T-helper 17 cell (primary cell): Measurements from ENCODE around the gene TIGAR. TPM values are rescaled to one million over a fixed set of nuclear protein-coding genes. Genes with fewer than 3 reads are reported as not detected.

Source experiments
- ATAC-seq: fragments of 150-1000 bp; cut with Tn5 transposase; 2 replicates; pipeline ENCODE4 v1.10.0; 2021; ENCODE audit warnings: mild to moderate bottlenecking, moderate library complexity
- DNase-seq, 3 donors: peaks; one replicate each; pipeline versions ENCODE4 v3.0.0 to v3.0.0-alpha.2; 2020 to 2021
- H3K9me3 ChIP-seq: one replicate; pipeline ENCODE4 v1.7.0; 2013; ENCODE audit warnings: low read length, mild to moderate bottlenecking; ENCODE audit not compliant: control insufficient read depth, poor library complexity, severe bottlenecking
- H3K27ac Mint-ChIP-seq: one replicate; pipeline ENCODE4 v1.8.0; 2022; ENCODE audit warnings: mild to moderate bottlenecking, moderate library complexity, mixed read lengths
- H3K27me3 Mint-ChIP-seq: one replicate; pipeline ENCODE4 v1.8.0; 2022; ENCODE audit warnings: mixed read lengths
- H3K36me3 Mint-ChIP-seq: one replicate; pipeline ENCODE4 v1.8.0; 2022; ENCODE audit warnings: low read depth, mixed read lengths
- H3K4me1 Mint-ChIP-seq: one replicate; pipeline ENCODE4 v1.8.0; 2022; ENCODE audit warnings: mild to moderate bottlenecking, mixed read lengths
- H3K4me3 Mint-ChIP-seq: one replicate; pipeline ENCODE4 v1.8.0; 2022; ENCODE audit warnings: mild to moderate bottlenecking, moderate library complexity, mixed read lengths
- total RNA-seq, 4 donors: library from RNA in 2 of 4; stranded (reverse) in 2 of 4; gene quantifications; one replicate each; pipeline ENCODE4 v1.2.3 and lab custom pipeline; 2022 to 2026

TIGAR gene
- total RNA-seq (10 to 100 TPM in 1 of 2 donors, 1 to 10 TPM in 1; 7.8 to 10.7 TPM), total RNA-seq (lab: John Stamatoyannopoulos, UW) (7.6 to 13.4 reads per million in 2 donors)

GRCh38 chr12:4320853-4321701 lies at the start of gene TIGAR:
TSS of gene TIGAR (plus strand) at chr12:4321213. CDS start at chr12:4321272, 59 bp downstream.
- no peaks in the 10 kb centered on the region for H3K9me3 ChIP-seq
- peaks cover 28% of the 10 kb centered on the region for H3K4me1 Mint-ChIP-seq
- peak within 1 kb of the TSS; percentile 95 for H3K4me3 Mint-ChIP-seq
- H3K36me3 Mint-ChIP-seq = no peaks in the 10 kb centered on the region
- no peaks in the 10 kb centered on the region for H3K27me3 Mint-ChIP-seq
- DNase-seq = peak; percentile 87 to 94 (median 90)
- peak; percentile 97 for ATAC-seq
- peak within 1 kb of the TSS; percentile 96 for H3K27ac Mint-ChIP-seq

DNA sequence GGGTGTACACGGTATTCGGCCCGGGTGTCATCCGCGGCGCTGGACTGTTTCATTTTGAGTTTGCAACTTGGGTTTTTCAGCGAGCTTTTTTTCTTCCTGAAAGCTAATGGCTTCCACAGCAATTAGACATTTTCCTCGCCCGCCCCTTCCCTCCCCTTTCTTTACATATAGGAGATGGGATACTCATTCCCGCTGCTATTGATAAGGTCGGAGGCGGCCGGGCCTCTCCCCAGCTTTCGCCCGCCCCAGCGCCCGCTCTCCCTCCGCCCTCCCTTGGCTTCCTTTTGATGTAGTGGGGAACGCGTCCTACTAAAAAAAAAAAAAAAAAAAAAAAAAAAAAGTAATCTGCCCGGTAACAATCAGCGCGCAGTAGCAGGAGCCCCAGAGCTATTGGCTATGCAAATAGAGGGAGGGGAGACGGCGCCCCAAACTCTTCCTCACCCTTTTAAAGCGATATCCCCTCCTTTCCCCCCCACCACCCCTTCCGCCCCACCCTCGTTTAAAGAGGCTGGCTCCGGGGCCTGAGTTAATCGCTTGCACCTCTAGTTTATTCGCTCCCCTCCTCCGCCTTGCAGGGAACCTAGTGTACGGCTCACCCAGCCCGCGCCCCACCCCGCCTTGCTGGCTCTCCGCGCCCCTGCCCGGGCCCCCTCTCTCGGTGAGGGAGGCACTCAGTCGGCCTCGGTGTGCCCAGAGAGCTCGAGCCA lies 49.1 kb upstream of the TIGAR start:
- no peaks in the 10 kb centered on the region for H3K9me3 ChIP-seq
- ATAC-seq (peak; percentile 70), DNase-seq (peak; percentile 64 to 85 (median 67))
- H3K27me3 Mint-ChIP-seq = peaks cover 5% of the 10 kb centered on the region
- H3K36me3 Mint-ChIP-seq = peaks cover 4% of the 10 kb centered on the region
- H3K4me1 Mint-ChIP-seq = peaks cover 23% of the 10 kb centered on the region
- H3K27ac Mint-ChIP-seq = peak overlapping the region; percentile 97
- peak overlapping the region; percentile 97 for H3K4me3 Mint-ChIP-seq

DNA sequence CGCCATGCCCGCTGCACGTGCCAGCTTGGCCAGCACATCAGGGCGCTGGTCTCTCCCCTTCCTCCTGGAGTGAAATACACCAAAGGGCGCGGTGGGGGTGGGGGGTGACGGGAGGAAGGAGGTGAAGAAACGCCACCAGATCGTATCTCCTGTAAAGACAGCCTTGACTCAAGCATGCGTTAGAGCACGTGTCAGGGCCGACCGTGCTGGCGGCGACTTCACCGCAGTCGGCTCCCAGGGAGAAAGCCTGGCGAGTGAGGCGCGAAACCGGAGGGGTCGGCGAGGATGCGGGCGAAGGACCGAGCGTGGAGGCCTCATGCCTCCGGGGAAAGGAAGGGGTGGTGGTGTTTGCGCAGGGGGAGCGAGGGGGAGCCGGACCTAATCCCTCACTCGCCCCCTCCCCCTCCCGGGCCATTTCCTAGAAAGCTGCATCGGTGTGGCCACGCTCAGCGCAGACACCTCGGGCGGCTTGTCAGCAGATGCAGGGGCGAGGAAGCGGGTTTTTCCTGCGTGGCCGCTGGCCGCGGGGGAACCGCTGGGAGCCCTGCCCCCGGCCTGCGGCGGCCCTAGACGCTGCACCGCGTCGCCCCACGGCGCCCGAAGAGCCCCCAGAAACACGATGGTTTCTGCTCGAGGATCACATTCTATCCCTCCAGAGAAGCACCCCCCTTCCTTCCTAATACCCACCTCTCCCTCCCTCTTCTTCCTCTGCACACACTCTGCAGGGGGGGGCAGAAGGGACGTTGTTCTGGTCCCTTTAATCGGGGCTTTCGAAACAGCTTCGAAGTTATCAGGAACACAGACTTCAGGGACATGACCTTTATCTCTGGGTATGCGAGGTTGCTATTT lies 48.4 kb upstream of the TIGAR start:
- DNase-seq (peak; percentile 33 to 66 (median 57)), ATAC-seq (peak; percentile 38)
- H3K27me3 Mint-ChIP-seq = peaks cover 5% of the 10 kb centered on the region
- peaks cover 7% of the 10 kb centered on the region for H3K36me3 Mint-ChIP-seq
- peaks cover 27% of the 10 kb centered on the region for H3K4me1 Mint-ChIP-seq
- H3K9me3 ChIP-seq = no peaks in the 10 kb centered on the region
- peak overlapping the region; percentile 97 for H3K27ac Mint-ChIP-seq
- H3K4me3 Mint-ChIP-seq = peak overlapping the region; percentile 97

- H3K27me3 Mint-ChIP-seq = peaks cover 5% of the 10 kb centered on the region
- no peak for ATAC-seq
- H3K36me3 Mint-ChIP-seq = peaks cover 7% of the 10 kb centered on the region
- peak overlapping the region; percentile 97 for H3K4me3 Mint-ChIP-seq
- no peaks in the 10 kb centered on the region for H3K9me3 ChIP-seq
- DNase-seq = no peak
- H3K27ac Mint-ChIP-seq = peak overlapping the region; percentile 97
- peaks cover 32% of the 10 kb centered on the region for H3K4me1 Mint-ChIP-seq
Measured at GRCh38 chr12:4273273-4273651, 47.8 kb upstream of the TIGAR start.

GRCh38 chr12:4273652-4274395 lies 47.2 kb upstream of the TIGAR start, which contains the start of gene CCND2:
TSS of gene CCND2 (plus strand) at chr12:4273762. CDS start at chr12:4274041, 279 bp downstream.
- H3K36me3 Mint-ChIP-seq = peaks cover 7% of the 10 kb centered on the region
- peaks cover 31% of the 10 kb centered on the region for H3K4me1 Mint-ChIP-seq
- no peaks in the 10 kb centered on the region for H3K9me3 ChIP-seq
- DNase-seq = peak; percentile 51 to 64 (median 59)
- H3K27ac Mint-ChIP-seq = peak within 1 kb of the TSS; percentile 97
- peak; percentile 21 for ATAC-seq
- peaks cover under 1% of the 10 kb centered on the region for H3K27me3 Mint-ChIP-seq
- H3K4me3 Mint-ChIP-seq = peak within 1 kb of the TSS; percentile 97

DNA sequence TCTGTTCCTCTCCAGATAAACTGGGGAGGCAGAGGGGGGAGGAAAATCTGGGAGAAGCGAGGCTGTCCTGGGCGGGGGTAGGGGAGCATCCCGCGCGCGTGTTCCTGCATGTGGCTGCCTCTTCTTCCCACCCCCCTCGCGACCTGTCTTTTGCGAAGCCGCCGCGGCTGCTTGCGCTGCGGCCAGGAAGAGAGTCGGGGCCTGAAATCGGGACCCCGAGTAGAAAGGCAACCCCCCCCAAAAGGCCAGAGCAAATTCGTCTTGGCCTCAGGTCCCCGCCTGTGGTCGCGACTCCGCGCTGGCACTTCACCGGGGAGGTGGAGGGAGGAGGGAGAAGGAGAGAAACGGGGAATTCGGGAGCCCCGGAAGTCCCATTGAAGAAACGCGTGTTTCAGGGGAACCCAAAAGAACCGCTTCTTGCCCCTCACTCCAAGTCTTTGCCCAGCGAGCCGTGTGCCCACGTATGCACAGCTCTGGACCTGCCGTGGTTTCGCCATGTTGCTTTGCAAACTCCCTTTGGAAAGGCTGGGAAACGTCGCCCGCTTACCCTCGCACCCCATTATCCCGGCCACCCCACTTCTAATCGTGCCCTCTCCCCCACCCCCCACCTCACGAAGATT lies 46.5 kb upstream of the TIGAR start:
- peaks cover 7% of the 10 kb centered on the region for H3K36me3 Mint-ChIP-seq
- H3K27ac Mint-ChIP-seq = peak overlapping the region; percentile 97
- DNase-seq (no peak), ATAC-seq (no peak)
- H3K27me3 Mint-ChIP-seq = no peaks in the 10 kb centered on the region
- H3K4me3 Mint-ChIP-seq = peak overlapping the region; percentile 97
- H3K9me3 ChIP-seq = no peaks in the 10 kb centered on the region
- peaks cover 34% of the 10 kb centered on the region for H3K4me1 Mint-ChIP-seq

GRCh38 chr12:4275016-4275869 lies 45.8 kb upstream of the TIGAR start:
- H3K4me1 Mint-ChIP-seq = peaks cover 35% of the 10 kb centered on the region
- DNase-seq = no peak
- H3K4me3 Mint-ChIP-seq = peak overlapping the region; percentile 97
- peaks cover 7% of the 10 kb centered on the region for H3K36me3 Mint-ChIP-seq
- peak overlapping the region; percentile 97 for H3K27ac Mint-ChIP-seq
- H3K27me3 Mint-ChIP-seq = no peaks in the 10 kb centered on the region
- ATAC-seq = no peak
- H3K9me3 ChIP-seq = no peaks in the 10 kb centered on the region

GRCh38 chr12:4275870-4276301 lies 45.1 kb upstream of the TIGAR start:
- no peak for ATAC-seq

GRCh38 chr12:4276524-4277204 lies 44.3 kb upstream of the TIGAR start:
- DNase-seq (peak; percentile 61 to 81 (median 74)), ATAC-seq (peak; percentile 37)
- peaks cover 12% of the 10 kb centered on the region for H3K36me3 Mint-ChIP-seq
- no peaks in the 10 kb centered on the region for H3K9me3 ChIP-seq
- H3K4me1 Mint-ChIP-seq = peaks cover 46% of the 10 kb centered on the region
- H3K27me3 Mint-ChIP-seq = no peaks in the 10 kb centered on the region
- H3K27ac Mint-ChIP-seq = peak overlapping the region; percentile 97
- H3K4me3 Mint-ChIP-seq = peak overlapping the region; percentile 97

More at GRCh38 chr12:4275870-4276301, 45.1 kb upstream of the TIGAR start:
- H3K9me3 ChIP-seq = no peaks in the 10 kb centered on the region
- Mint-ChIP-seq H3K27ac (peak overlapping the region; percentile 97), H3K36me3 (peaks cover 12% of the 10 kb centered on the region), H3K4me3 (peak overlapping the region; percentile 97), H3K4me1 (peaks cover 42% of the 10 kb centered on the region), H3K27me3 (no peaks in the 10 kb centered on the region)
- no peak for DNase-seq

- peak overlapping the region; percentile 97 for H3K4me3 Mint-ChIP-seq
- ATAC-seq (no peak), DNase-seq (no peak)
- H3K27ac Mint-ChIP-seq = peak overlapping the region; percentile 97
- peaks cover 49% of the 10 kb centered on the region for H3K4me1 Mint-ChIP-seq
- no peaks in the 10 kb centered on the region for H3K27me3 Mint-ChIP-seq
- H3K9me3 ChIP-seq = no peaks in the 10 kb centered on the region
- peaks cover 12% of the 10 kb centered on the region for H3K36me3 Mint-ChIP-seq
Measured at GRCh38 chr12:4277205-4277543, 43.8 kb upstream of the TIGAR start.

GRCh38 chr12:4277857-4278256 lies 43.2 kb upstream of the TIGAR start:
- peaks cover 53% of the 10 kb centered on the region for H3K4me1 Mint-ChIP-seq
- H3K27ac Mint-ChIP-seq = peak overlapping the region; percentile 97
- no peaks in the 10 kb centered on the region for H3K9me3 ChIP-seq
- no peak for DNase-seq
- no peak for ATAC-seq
- no peaks in the 10 kb centered on the region for H3K27me3 Mint-ChIP-seq
- H3K36me3 Mint-ChIP-seq = peaks cover 12% of the 10 kb centered on the region
- H3K4me3 Mint-ChIP-seq = no peak overlapping the region
